ENCODE results near the gene MBNL3.

DNA sequence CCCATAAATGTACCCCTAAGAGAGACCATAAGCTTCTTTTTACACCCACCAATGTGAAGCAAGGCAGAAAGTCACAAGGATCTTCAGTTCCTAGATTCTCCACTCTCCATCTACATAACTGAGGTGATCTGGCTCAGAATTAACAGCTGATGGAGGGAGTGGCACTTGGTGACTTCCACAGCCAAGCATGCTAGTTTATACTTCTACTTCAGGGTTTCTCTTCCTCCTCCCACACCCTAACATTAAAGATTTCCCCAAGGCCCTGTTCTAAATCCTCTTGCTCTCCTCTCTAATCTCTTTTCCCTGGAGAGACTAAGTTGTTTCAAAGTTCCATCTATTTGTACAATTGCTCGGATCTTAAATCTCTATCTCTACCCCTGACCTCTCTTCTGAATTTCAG, 81.1 kb downstream of the MBNL3 start:
- TF ChIP-seq CTCF (IDR thresholded peaks at IDR 0.05) (no peak), POLR2A (IDR thresholded peaks at IDR 0.05) (no peak), EP300 (IDR thresholded peaks at IDR 0.05) (no peak)
